ACHN (cell line): ENCODE results near the gene IL11.
A peak's percentile ranks its signal among the peaks of the same experiment; 100 is the strongest.
"Not testable (repeated sequence)": the region's sequence is repeated elsewhere in the genome, so short reads cannot be mapped to it uniquely, and the experiment has no call there.

Source experiments
- DNase-seq: peaks from one replicate; pipeline ENCODE4 v3.0.0-alpha.2; 2015
- in situ Hi-C: cut with HindIII; loops from 2 replicates; pipeline ENCODE4 v1.10.0; 2017; ENCODE audit warnings: low sequenced_read_pairs, low pct_ligation_motif_present, low pct_unique_long_range_greater_than_20kb

Gene IL11

GRCh38 chr19:55341595-55342531 lies 28.4 kb downstream of the IL11 start:
- in situ Hi-C loops: no loop called here
- DNase-seq: no peak

GRCh38 chr19:55341171-55341588 lies 29.1 kb downstream of the IL11 start:
- in situ Hi-C loops: no loop called here
- peak; percentile 61 for DNase-seq

GRCh38 chr19:55340784-55341147 lies 29.5 kb downstream of the IL11 start:
- in situ Hi-C loops: no loop called here
- peak; percentile 16 for DNase-seq

GRCh38 chr19:55339889-55340783 lies 30.1 kb downstream of the IL11 start:
- in situ Hi-C loops: no loop called here
- DNase-seq: no peak

GRCh38 chr19:55339105-55339888 lies 31.0 kb downstream of the IL11 start, which contains the start of gene KMT5C:
Gene KMT5C (plus strand): TSS chr19:55339876. CDS start chr19:55341937, 2,061 bp downstream.
- DNase-seq: peak; percentile 99
- in situ Hi-C loops: no loop called here

GRCh38 chr19:55336101-55336500 lies 34.2 kb downstream of the IL11 start:
- in situ Hi-C loops: no loop called here
- DNase-seq: no peak

- DNase-seq: no peak
- in situ Hi-C loops: no loop called here
Measured at GRCh38 chr19:55333870-55334269, 36.4 kb downstream of the IL11 start.

- in situ Hi-C loops: not testable (repeated sequence)
- peak; percentile 31 for DNase-seq
Measured at GRCh38 chr19:55329791-55330190, 40.5 kb downstream of the IL11 start.

- DNase-seq: not testable (repeated sequence)
Measured at GRCh38 chr19:55328774-55329318, 41.4 kb downstream of the IL11 start.

GRCh38 chr19:55325172-55325571 lies 45.1 kb downstream of the IL11 start, which contains the start of gene TMEM150B:
Gene TMEM150B (minus strand): TSS chr19:55325341. CDS start chr19:55321036, 4,305 bp downstream.
- in situ Hi-C loops: no loop called here
- no peak for DNase-seq

More at GRCh38 chr19:55328774-55329318, 41.4 kb downstream of the IL11 start:
- in situ Hi-C loops: not testable (repeated sequence)

- no peak for DNase-seq
- in situ Hi-C loops: no loop called here
Measured at GRCh38 chr19:55324662-55325061, 45.6 kb downstream of the IL11 start.

- DNase-seq: no peak
- in situ Hi-C loops: no loop called here
Measured at GRCh38 chr19:55322204-55322885, 47.9 kb downstream of the IL11 start.

GRCh38 chr19:55321466-55322137 lies 48.7 kb downstream of the IL11 start:
- in situ Hi-C loops: no loop called here
- DNase-seq: no peak

- in situ Hi-C loops: no loop called here
- DNase-seq: no peak
Measured at GRCh38 chr19:55320844-55321419, 49.3 kb downstream of the IL11 start.

GRCh38 chr19:55319785-55320184 lies 50.5 kb downstream of the IL11 start:
- in situ Hi-C loops: no loop called here
- DNase-seq: no peak

- in situ Hi-C loops: no loop called here
- DNase-seq: no peak
Measured at GRCh38 chr19:55316646-55317045, 53.6 kb downstream of the IL11 start.
